ENCODE measurements around the gene AFF3.
A peak's percentile ranks its signal among the peaks of the same experiment; 100 is the strongest.

Gene AFF3

DNA sequence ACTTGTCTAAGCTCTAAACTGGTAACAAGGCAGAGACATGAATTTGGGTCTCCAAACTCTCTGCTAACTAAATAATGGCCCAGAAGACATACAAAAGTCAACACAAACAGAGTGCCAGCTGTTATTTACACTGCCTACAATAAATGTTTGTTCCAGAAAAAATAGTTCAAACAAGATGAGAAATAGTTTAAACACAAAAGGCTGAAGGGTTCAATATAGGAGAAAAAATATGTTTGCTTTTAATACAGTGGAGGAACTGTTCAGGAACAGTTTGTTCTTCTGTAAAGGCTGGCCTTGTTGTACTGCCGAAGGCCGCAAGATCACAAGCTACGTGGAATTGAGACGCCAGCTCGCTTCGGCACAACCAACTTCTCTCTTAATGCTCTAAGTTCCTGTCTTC is 74.6 kb downstream of the AFF3 start:
- DNase-seq = no peak

DNA sequence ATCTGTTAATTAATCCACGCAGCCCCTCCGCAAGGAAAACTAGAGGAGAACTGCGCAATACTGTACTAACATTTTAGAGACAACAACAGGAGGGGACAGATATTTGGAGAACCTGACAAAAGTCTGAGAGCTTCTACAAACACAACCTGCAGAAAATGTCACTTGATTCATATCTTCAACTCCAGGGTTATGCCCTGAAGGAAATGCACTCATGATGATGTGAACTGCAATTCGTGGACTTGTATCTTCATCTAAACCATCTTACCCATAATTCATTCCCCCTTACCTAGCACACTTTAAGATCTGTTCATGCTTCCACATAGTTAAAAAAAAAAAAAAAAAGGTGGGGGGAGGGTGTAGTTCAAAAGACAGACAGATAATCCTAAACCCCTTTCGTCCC is 75.5 kb downstream of the AFF3 start:
- no peak for DNase-seq

- DNase-seq = no peak
Measured at GRCh38 chr2:100066246-100066645, 76.1 kb downstream of the AFF3 start.

DNA sequence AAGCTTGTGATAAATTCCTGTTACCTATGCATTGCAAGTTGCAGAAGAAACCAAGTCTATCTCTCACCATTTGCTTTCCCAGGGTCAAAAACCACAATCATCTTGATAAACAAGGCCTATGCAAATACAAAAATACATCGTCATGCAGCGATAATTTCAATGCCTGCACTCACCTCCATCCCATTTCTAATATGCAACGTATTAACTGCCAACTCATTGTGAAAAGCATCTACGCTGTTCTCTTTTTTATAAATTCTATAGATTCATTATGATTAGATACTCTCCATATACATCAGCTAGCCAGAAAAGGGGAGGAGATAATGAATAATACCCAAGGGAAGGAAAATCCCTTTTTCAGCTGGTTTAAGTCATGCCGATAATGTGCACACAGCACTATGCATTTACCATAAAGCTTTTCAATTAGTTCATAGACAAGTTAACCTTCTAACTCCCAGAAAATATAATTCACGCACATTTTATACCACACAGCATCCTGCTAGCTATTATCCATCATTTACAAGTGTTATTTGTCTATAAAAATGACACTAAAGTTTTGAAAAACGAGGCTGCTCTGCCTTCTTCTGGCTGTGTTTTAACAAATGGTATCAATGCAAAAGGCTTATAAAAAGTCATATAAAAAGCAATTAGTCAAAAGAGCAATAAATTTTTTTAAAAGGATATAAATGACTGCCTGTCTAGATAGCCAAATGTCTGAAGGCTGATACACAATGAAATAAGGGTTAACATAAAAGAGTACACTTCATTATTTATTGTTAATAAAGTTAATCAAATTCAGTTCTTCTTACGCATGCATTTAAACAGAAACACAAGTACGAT is 77.6 kb downstream of the AFF3 start:
- DNase-seq = no peak

GRCh38 chr2:100064165-100064564 is 78.2 kb downstream of the AFF3 start:
- no peak for DNase-seq

GRCh38 chr2:100063459-100063953 is 78.9 kb downstream of the AFF3 start:
- no peak for DNase-seq

- no peak for DNase-seq
Measured at GRCh38 chr2:100062336-100062735, 80.1 kb downstream of the AFF3 start.

GRCh38 chr2:100060875-100061274 is 81.5 kb downstream of the AFF3 start:
- DNase-seq = no peak

DNA sequence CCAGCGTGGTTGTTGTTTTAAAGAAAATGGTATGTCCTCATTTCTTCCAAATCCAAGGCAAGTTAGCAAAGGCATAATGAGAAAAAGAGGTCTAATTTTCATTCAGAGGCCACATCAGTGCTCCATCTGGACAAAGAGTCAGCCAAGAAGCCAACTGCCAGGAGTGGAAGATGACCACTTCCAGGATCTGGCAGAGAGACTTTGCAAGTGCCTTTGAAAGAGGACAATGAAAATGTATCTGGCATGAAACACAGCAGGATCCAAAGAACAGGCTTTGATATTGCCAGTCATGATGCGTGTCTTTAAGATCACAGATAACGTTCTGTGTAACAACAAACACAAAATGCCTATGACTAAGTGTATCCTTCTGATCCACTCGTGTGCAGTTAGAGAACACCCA is 82.8 kb downstream of the AFF3 start:
- no peak for DNase-seq

- no peak for DNase-seq
Measured at GRCh38 chr2:100057901-100058261, 84.5 kb downstream of the AFF3 start.

DNA sequence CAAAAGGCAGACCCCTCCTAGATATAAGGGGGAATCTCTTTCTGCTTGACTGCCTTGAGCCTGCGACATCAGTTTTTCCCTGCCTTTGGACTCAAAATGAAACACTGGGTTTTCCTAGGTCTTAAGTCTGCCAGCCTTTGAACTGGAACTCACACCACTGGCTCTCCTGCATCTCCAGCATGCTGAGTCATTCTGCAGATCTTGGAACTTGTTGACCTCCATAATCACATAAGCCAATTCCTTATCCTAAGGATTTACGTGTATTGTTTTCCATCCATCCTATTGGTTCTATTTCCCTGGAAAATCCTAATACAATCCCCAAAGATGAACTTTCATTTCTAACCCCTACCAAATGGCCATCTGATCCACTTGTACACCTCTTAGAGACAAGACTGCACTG is 88.0 kb downstream of the AFF3 start:
- no peak for DNase-seq

DNA sequence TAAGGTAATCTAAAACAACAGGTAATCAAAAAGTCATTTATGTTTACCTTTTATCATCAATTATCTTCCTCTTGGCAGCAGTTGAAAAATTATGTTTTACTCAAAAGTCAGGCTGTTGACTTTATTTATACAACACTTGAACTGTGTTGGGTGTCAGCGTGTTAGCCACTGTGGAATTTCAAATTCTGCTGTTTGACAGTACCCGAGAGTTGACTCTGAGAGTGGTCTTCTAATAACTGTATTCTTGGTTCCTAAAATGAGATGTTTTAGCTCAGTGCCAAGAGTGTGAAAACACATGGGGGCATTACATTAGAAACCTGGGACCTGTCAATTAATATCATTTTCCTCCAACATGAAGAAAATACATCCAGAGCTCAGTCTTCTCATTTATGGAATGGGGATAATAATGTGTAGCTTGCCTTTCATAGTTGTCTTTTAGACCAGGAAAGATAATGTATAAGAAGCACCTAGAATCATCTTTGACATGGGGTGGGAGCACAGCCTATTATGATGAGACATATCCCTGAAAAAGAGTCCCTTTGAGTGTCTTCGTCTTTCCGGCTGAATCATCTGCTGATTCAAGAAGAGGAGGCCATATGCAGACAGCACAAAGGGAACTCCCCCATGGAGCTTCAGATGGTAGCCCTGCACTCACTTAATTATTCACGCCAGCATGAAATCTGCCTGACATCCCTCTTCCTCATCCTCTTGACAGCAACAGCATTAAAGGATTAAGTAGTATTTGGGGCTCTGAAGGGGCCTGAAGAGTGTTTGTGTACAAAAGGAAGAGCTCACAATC is 89.1 kb downstream of the AFF3 start:
- no peak for DNase-seq

DNA sequence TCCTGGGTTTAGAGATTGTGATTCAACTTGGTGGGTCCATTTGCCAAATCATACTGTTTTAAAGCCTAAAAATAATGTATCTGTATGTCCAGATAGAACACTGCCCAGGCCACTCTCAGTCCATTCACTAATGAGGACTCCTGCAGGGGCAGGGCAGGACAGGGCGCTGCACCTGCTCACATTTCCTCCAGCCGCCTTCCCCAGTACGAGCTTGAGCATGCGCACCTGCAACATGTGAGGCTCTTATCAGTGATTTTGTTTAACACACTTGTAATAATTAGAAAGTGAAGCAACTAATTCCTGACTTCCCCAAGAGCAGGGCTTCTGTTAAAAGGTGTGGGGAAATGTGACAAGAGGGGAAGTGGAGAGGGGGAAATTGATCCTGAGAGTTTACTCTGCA is 89.7 kb downstream of the AFF3 start:
- no peak for DNase-seq

- DNase-seq = no peak
Measured at GRCh38 chr2:100051253-100051652, 91.1 kb downstream of the AFF3 start.

DNA sequence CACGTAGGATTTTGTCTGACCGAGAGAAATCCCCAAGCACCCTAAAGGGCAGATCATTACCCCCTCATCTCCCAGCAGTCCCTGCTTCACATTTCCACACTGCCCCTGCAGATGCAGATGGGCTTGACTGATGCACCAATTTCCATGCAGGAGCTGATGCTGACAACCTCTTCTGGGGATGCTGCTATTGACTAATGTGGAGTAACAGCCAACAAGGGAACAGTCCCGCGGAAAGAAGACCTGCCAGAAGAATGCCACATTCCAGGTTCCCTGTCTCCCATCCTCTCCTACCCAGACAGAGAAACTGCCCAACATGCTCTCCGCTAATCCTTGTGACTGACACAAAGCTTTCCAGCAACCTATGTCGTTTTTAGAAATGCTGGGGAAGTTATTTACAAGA is 91.7 kb downstream of the AFF3 start:
- no peak for DNase-seq

DNA sequence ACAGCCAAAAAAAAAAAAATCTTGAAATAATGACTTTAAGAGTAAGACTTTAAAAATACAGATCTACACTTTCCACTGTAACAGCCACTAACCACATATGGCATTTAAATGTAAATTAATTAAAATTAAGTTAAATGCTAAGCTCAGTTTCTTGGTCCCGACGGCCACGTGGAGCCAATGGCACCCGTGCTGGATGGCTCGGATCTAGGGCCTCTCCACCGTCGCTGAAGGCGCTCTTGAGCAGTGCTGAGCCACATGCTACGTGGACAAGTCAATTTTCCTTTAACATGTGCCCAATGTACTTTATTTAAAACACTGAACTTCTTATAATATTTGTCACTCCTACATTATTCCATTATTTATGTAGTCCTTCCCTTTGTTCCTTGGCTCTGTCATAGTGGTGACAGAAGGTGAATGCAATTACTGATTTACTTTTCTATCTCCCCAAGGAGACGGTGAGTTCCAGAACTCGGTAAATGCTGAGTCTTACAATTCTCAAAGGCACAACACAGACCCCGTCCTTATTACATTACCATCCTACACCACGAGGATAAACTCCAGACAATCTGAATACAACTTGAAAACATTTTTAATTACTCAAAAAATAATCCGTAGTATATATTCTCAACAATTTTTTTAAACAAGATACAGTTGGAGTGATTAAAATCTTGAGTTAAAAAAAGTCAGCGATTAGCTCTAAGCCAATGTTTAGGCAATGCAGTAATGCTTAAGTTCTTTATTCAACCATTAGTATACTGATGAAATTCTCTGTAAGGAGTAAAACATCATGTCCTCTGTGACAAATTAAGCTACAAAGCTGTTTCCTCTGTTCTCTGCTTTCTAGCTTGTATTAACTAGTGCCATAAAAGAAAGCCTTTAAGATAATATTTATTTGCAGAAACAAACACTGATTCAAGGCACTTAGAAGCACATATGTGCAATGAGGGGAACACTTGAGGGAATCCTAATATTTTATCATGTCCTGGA is 95.1 kb downstream of the AFF3 start:
- no peak for DNase-seq

DNA sequence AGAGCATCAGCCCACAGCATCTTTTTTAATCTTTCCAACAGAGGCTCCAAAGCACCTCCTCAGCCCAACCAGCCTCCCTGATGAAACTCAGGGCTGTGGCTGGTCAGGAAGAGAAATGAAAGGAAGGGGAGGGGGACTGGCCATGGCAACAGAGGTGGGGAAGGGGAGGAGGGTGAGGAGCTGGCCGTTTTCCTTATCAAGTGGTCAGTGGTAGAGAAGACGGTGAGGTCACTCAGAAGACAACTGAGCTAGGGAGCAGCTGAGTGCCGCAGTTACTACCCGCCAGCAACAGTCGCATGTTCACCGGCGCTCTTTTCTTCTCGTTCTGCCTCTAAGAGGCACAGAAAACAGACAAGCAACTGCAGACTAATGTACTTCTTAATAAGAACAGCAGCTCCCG is 97.4 kb downstream of the AFF3 start:
- DNase-seq = no peak

GRCh38 chr2:100043891-100044255 is 98.5 kb downstream of the AFF3 start:
- DNase-seq = peak in 1 of 2 experiments; percentile 15

- DNase-seq = no peak
Measured at GRCh38 chr2:100043081-100043890, 99.1 kb downstream of the AFF3 start.

DNA sequence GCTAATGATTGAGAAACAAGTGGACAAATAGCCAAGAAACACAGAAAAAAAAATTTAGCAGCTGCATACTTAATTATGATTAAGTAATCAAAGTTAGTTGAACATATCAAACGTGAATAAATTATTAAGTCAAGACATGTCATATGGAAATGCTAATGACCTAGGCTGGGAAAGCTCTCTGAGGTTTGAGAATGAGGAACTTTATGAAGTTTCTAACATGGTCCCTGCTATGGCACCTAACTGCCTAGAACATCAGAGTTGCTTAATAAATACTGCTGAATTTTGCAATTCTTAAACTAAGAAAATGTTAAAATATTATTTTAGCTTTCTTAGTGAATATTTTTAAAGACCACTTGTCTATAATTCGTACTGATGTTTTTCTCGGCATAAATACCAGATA is 99.8 kb downstream of the AFF3 start:
- no peak for DNase-seq

GRCh38 chr2:100041946-100042345 is 100.4 kb downstream of the AFF3 start:
- DNase-seq = no peak

DNA sequence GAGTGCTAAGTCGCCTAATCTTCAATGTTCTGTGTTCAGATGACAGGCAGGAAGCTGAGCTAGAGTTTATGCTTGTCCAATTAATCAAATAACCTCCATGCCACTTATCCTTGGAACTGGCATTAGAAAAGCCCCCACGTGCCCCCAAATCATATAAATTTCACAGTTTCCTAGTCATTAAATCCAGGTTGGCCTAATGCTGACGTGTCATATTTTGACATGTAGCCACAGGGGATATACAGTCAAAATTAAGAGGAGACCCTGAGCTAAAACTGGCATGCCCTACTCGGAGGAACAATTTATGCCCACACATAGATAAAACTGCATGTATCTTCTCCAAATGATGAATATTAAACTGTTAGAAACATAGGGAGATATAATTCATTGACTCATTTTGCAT is 101.0 kb downstream of the AFF3 start:
- DNase-seq = no peak

Data from NCI-H2081 (cell line).